Frontal cortex (tissue), 1 donor: ENCODE measurements around the gene CREBL2. TPM values are rescaled to one million over a fixed set of nuclear protein-coding genes. Genes with fewer than 3 reads are reported as not detected.

Experiments used
- total RNA-seq: library from RNA; depleted of rRNA; stranded (reverse); fragments of >200 nt; gene quantifications from one replicate; pipeline ENCODE4 v1.2.3, GENCODE V29; 2014

The CREBL2 gene
- total RNA-seq, 1 donor from 2014 or later: 35.9 TPM

Other genes starting within 250 kb of the CREBL2 start
- 9.8 TPM for gene DUSP16, start 49.0 kb upstream of the CREBL2 start, total RNA-seq
- gene GPR19, start 84.3 kb downstream of the CREBL2 start, total RNA-seq: 32.2 TPM
- gene CDKN1B, start 105.5 kb downstream of the CREBL2 start, total RNA-seq: 151 TPM
- 20.0 TPM for gene APOLD1, start 173.8 kb downstream of the CREBL2 start, total RNA-seq
- gene DDX47, start 201.5 kb downstream of the CREBL2 start, total RNA-seq: 62.4 TPM